ENCODE measurements around the gene ARPC2. TPM values are rescaled to one million over a fixed set of nuclear protein-coding genes. Genes with fewer than 3 reads are reported as not detected.

Gene ARPC2
- total RNA-seq, 1 experiment from 2014 or later: 374 TPM

DNA sequence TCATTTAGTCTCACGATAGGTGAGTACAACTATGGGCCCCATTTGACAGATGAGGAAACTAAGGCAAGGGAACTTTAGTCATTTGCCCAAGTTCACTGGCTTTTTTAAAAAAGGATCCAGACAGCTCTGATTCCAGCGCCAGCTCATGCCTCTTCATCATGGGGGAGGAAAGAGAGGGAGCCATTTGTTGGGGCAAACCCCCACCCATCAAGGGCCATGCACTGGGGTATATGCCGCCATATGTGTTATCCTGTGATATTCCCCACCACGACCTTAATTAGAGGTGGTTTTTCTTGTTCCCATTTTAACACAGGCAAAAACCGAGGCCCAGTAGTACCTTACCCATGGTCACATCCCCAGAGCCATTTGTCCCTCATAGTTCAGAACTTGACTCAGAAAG is 43.2 kb downstream of the ARPC2 start:
- intact Hi-C loops (cut with micrococcal nuclease; ENCODE audit: unreplicated experiment): loop anchor here (5.0 kb wide), 1 partner anchor 73 kb away; no protein-coding TSS in a partner anchor
- Mint-ChIP-seq H3K27me3 (ENCODE audit: unreplicated experiment) (no peaks in the 10 kb centered on the region), H3K36me3 (ENCODE audit: insufficient read depth, unreplicated experiment) (peaks cover 58% of the 10 kb centered on the region), H3K4me1 (ENCODE audit: low read depth, unreplicated experiment) (peaks cover 19% of the 10 kb centered on the region), H3K27ac (ENCODE audit: unreplicated experiment) (peak overlapping the region; percentile 44), H3K4me3 (ENCODE audit: low read depth, unreplicated experiment) (no peak overlapping the region), H3K9me3 (ENCODE audit: low read depth, unreplicated experiment) (no peaks in the 10 kb centered on the region)
- CTCF ChIA-PET: interaction anchor here (0.6 to 0.7 kb wide), 4 partner anchors 38 to 150 kb away, joined by 3 to 9 read pairs (median 4); no protein-coding TSS in a partner anchor
- no TSS peak for BruUV-seq (replicated peaks)
- no peak for DNase-seq
- TF ChIP-seq, protein P1, sequence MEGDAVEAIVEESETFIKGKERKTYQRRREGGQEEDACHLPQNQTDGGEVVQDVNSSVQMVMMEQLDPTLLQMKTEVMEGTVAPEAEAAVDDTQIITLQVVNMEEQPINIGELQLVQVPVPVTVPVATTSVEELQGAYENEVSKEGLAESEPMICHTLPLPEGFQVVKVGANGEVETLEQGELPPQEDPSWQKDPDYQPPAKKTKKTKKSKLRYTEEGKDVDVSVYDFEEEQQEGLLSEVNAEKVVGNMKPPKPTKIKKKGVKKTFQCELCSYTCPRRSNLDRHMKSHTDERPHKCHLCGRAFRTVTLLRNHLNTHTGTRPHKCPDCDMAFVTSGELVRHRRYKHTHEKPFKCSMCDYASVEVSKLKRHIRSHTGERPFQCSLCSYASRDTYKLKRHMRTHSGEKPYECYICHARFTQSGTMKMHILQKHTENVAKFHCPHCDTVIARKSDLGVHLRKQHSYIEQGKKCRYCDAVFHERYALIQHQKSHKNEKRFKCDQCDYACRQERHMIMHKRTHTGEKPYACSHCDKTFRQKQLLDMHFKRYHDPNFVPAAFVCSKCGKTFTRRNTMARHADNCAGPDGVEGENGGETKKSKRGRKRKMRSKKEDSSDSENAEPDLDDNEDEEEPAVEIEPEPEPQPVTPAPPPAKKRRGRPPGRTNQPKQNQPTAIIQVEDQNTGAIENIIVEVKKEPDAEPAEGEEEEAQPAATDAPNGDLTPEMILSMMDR (IDR thresholded peaks at IDR 0.05; ENCODE audit: unreplicated experiment): no peak

DNA sequence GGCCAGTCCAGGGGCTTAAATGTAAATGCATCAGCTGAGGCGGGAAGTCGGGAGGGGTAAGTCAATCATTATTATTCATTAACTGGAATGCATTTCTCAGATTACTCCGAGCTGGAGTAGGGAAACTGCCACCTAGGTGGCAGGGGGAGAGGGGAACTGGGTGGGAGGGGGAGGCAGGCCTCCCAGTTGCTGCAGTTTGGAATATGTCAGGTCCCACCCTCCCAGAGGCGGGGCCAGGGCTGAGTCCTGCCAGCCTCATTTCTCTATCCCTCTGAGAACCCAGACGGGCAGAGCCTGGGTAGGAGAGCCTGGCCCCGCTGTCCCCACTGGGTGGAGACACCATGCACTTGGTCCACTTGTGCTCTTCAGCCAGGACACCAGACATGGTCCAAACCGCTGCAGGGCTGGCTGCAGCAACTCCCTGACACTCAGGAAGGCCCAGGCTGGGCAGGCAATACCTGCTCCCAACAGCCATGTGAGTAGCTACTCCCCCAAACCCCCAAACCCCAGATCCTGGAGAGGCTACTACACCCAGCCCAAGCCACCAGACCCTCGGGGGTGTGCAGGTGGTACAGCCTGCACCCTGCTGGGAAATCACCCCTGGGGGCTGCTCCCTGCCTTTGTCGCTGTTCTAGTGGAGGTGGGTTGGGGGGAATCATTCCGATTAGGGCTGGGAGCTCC is 43.9 kb downstream of the ARPC2 start, which contains the start of gene GPBAR1:
GPBAR1 (plus strand) TSS at position 274 of the 681 bp plus-strand sequence. CDS start 1,710 bp downstream, outside the sequence.
- H3K4me1 Mint-ChIP-seq (ENCODE audit: low read depth, unreplicated experiment): peaks cover 19% of the 10 kb centered on the region
- no peaks in the 10 kb centered on the region for H3K27me3 Mint-ChIP-seq (ENCODE audit: unreplicated experiment)
- CTCF ChIA-PET: interaction anchor here (0.6 to 1.0 kb wide), 5 partner anchors 39 to 151 kb away, joined by 3 to 9 read pairs (median 5); partner anchors contain the start of gene ARPC2
- TF ChIP-seq, protein P1 (IDR thresholded peaks at IDR 0.05; ENCODE audit: unreplicated experiment): no peak
- no TSS peak for BruUV-seq (replicated peaks)
- peaks cover 58% of the 10 kb centered on the region for H3K36me3 Mint-ChIP-seq (ENCODE audit: insufficient read depth, unreplicated experiment)
- H3K9me3 Mint-ChIP-seq (ENCODE audit: low read depth, unreplicated experiment): no peaks in the 10 kb centered on the region
- H3K27ac Mint-ChIP-seq (ENCODE audit: unreplicated experiment): peak within 1 kb of the TSS; percentile 44
- DNase-seq: peak; percentile 78
- H3K4me3 Mint-ChIP-seq (ENCODE audit: low read depth, unreplicated experiment): no peak within 1 kb of the TSS
- intact Hi-C loops (cut with micrococcal nuclease; ENCODE audit: unreplicated experiment): loop anchor here (5.0 kb wide), 1 partner anchor 74 kb away; no protein-coding TSS in a partner anchor

DNA sequence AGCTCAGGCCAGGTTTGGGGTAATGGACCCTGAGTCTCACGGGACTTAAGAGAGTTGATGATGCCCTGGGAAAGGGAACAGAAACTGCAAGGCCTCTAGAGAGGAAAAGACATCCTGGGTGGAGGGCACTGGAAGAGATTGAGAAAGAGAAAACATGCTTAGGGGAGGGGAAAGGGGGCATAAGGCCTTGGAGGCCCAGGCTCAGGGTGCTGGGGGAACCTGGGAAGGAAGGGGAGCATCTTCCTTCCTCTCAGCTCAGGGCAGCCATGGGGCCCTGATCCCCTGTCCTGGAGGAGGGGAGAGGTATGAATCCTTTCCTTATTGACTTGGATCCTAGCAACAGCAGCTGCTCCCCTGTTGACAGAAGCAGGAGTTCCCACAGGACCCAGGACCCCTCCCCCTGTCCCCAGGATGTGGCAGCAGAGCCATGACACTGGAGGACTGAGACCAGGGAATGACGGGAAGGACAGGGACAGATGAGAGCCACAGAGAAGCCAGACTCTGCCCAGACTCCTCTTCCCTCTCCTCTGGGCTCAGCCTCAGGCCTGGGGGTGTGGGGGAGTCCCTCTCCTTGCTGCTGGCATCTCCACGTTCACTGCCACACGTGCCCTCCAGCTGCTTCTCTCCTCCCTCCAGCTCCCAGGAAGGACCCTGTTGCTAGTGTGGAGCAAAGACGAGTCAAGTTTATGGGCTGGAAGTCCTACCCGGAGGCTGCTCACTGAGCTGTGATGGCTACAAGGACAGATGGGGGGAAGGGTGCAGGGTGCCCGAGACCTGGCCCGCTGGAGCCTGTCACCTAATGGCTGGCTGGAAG is 44.6 kb downstream of the ARPC2 start:
- TF ChIP-seq, protein P1 (IDR thresholded peaks at IDR 0.05; ENCODE audit: unreplicated experiment): no peak
- Mint-ChIP-seq H3K4me1 (ENCODE audit: low read depth, unreplicated experiment) (peaks cover 19% of the 10 kb centered on the region), H3K27me3 (ENCODE audit: unreplicated experiment) (no peaks in the 10 kb centered on the region), H3K4me3 (ENCODE audit: low read depth, unreplicated experiment) (no peak overlapping the region), H3K9me3 (ENCODE audit: low read depth, unreplicated experiment) (no peaks in the 10 kb centered on the region), H3K36me3 (ENCODE audit: insufficient read depth, unreplicated experiment) (peaks cover 55% of the 10 kb centered on the region), H3K27ac (ENCODE audit: unreplicated experiment) (peak overlapping the region; percentile 44)
- no peak for DNase-seq
- intact Hi-C loops (cut with micrococcal nuclease; ENCODE audit: unreplicated experiment): loop anchor here (5.0 kb wide), 1 partner anchor 74 kb away; no protein-coding TSS in a partner anchor
- CTCF ChIA-PET: interaction anchor here (1.0 kb wide), 1 partner anchor 45 kb away, joined by 8 read pairs; the partner anchor contains the start of gene ARPC2
- no TSS peak for BruUV-seq (replicated peaks)

DNA sequence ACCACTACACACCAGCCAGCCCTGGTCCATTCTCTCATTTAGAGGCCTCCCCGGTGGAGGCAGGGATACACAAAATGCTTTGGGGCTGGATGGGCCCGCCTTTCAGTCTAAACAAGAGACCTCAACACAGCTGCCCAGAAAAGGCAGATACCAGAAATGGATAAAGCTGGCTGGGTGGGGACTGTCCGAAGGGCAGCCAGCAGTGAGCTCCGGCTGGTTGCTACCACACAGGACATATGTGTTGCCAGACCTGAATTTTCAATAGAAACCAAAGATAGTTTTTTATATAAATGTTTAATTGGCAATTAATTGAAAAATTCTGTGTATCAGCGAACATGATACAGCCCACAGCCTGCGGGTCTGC is 45.2 kb downstream of the ARPC2 start:
- Mint-ChIP-seq H3K4me3 (ENCODE audit: low read depth, unreplicated experiment) (no peak overlapping the region), H3K27me3 (ENCODE audit: unreplicated experiment) (no peaks in the 10 kb centered on the region), H3K9me3 (ENCODE audit: low read depth, unreplicated experiment) (no peaks in the 10 kb centered on the region), H3K36me3 (ENCODE audit: insufficient read depth, unreplicated experiment) (peaks cover 56% of the 10 kb centered on the region), H3K4me1 (ENCODE audit: low read depth, unreplicated experiment) (peaks cover 19% of the 10 kb centered on the region), H3K27ac (ENCODE audit: unreplicated experiment) (no peak overlapping the region)
- intact Hi-C loops (cut with micrococcal nuclease; ENCODE audit: unreplicated experiment): loop anchor here (5.0 kb wide), 1 partner anchor 75 kb away; no protein-coding TSS in a partner anchor
- CTCF ChIA-PET: interaction anchor here (0.6 kb wide), 1 partner anchor 301 kb away, joined by 3 read pairs; no protein-coding TSS in a partner anchor
- no peak for DNase-seq
- no TSS peak for BruUV-seq (replicated peaks)
- TF ChIP-seq, protein P1 (IDR thresholded peaks at IDR 0.05; ENCODE audit: unreplicated experiment): no peak

All from Calu3 (cell line).